Stimulated activated CD4-positive, alpha-beta T cell treated with anti-CD3 and anti-CD28 coated beads, Interleukin-4, amount 100 ng/mL, for 48 hours (primary cell): ENCODE results near the gene CDHR3.
"Not testable (repeated sequence)": the region's sequence is repeated elsewhere in the genome, so short reads cannot be mapped to it uniquely, and the experiment has no call there.

Source experiments
- DNase-seq, 2 donors: peaks; one replicate each; pipeline ENCODE4 v3.0.0-alpha.2; 2020; ENCODE audit warnings: low read depth in 2 of 2

CDHR3 gene

DNA sequence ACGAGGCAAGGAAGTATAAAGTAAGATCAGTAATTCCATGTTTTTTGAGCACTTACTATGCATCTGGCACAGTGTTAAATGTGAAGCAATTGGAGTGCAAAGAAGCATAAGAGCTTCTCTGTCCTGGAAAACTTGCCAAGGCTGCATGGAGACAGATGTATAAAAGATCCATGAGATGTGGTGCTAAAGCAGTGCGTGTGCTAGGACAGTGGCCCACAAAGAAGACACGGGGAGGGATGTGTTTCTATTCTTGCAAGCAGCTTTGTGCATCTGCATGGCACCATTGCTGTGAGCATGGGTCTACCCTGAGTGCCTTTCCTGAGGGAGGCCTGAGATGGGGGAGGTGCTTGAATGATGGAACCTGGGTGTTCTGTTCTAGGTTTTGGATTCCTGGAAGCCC lies 5.1 kb upstream of the CDHR3 start:
- no peak for DNase-seq

DNA sequence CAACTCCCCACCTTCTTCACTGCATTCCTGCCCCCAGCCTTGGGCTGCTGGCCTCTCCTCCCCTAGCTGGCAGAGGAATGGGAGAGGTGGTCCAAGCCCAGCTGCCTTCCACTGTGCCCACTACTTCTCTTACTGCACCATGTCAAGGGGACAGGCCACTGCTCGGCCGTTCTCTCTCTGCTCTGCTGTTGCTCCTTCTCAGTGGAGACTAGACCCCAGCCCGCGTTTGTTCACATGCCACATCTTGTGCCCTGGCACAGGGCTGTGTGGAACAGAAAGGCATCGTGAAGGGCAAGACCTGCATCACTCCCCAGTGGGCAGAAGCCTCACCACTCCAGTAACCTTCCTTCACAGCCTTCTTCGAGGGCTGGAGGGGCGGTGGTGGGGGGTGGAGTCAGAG lies 711 bp upstream of the CDHR3 start:
- no peak for DNase-seq

GRCh38 chr7:105971845-105972244 lies 8.8 kb downstream of the CDHR3 start:
- DNase-seq: no peak

- no peak for DNase-seq
Measured at GRCh38 chr7:105972276-105972675, 9.2 kb downstream of the CDHR3 start.

- no peak for DNase-seq
Measured at GRCh38 chr7:105974471-105974870, 11.4 kb downstream of the CDHR3 start.

GRCh38 chr7:105975770-105976417 lies 12.8 kb downstream of the CDHR3 start:
- no peak for DNase-seq

DNA sequence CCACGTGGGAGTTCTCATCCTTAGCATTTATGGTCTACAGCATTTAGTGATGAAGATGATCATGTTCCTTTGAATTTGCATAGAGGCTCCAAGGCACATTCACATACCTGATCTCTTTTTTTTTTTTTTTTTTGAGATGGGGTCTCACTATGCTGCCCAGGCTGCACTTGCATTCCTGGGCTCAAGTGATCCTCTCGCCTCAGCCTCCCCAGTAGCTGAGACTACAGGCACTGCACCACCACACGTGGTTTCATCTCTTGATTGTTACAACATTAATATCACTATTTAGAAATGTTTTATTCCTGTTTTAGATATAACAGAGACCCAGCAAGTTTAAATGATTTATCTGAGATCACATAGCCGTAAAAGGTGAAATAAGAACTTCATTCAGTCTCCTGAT lies 13.8 kb downstream of the CDHR3 start:
- DNase-seq: no peak

DNA sequence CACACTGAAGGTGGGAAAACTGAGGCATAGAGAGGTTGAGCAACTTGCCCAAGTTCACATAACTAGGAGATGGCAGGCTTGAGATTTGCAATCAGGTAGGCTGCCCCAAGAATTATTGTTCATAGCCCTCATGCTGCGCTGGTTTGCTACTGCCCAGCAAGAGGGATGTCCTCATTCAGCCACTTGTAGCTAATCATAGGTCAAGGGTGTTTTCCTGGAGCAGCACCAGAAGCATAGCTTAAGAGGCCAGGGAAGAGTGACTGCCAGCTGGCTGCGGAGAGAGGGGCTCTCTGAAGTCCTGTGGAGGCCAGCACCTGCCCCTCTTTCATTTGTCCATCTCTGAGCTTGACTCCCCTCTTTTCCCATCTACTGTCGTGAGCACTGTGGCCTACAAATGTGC lies 15.0 kb downstream of the CDHR3 start:
- DNase-seq: no peak

DNA sequence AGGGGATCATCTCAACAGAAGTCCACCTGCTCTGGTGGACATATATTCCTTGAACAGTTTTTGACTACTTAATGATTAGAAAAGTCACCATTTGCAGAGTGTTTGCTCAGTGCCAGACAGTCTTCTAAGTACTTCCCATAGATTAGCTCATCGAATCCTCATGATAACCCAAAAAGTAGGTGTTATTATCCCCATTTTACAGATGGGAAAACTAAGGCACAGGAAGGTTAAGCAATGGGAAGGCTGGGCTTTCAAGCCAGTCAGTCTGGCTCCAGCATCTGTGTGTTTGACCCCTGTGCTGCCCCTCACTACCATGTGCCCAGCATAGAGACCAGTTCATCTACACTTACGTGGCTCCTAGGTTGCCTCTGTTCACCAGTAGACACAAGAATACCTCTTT lies 15.9 kb downstream of the CDHR3 start:
- DNase-seq: no peak

DNA sequence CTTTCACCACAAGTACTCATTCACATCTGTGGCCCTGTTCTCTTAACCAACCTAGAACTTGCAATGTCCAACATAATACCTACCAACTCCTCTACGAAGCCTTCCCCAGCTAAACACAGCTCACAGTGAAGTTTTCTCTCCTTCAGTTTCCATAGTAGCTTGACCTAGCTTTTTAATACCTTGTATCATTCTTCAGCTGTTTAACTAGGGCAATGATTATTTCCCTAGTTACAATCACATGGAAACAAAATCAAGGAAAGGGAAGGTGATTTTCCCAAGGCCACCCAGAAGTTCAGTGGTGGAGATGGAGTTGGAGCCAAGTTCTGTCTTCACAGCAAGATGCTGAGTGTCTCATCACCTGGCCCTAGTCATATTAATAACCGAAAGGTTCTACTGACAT lies 16.3 kb downstream of the CDHR3 start:
- no peak for DNase-seq

- DNase-seq: no peak
Measured at GRCh38 chr7:105980645-105981396, 17.8 kb downstream of the CDHR3 start.

- DNase-seq: no peak
Measured at GRCh38 chr7:105982388-105982787, 19.3 kb downstream of the CDHR3 start.

GRCh38 chr7:105984808-105985207 lies 21.7 kb downstream of the CDHR3 start:
- not testable (repeated sequence) for DNase-seq

- DNase-seq: no peak
Measured at GRCh38 chr7:105985229-105985628, 22.2 kb downstream of the CDHR3 start.

- DNase-seq: no peak
Measured at GRCh38 chr7:105985672-105986215, 22.7 kb downstream of the CDHR3 start.

DNA sequence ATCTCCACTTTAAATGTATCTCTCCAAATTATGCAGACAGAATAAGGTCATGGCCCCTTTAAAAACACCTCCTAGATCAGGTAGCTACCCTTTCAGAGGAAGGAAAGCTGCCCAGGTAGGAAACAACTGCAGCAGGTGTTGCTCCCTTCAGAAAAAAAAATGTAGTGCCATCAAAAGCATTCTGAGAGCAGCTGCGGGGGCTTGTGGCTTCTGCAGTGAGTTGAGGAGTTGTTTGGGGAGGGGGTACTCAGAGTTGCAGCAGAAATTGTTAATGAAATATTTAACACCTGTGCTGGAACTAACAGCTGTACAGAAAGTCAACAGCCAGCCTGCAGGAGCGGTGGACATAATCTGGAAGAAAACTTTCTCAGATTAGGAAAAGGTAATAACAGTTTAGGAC lies 24.0 kb downstream of the CDHR3 start:
- DNase-seq: no peak

GRCh38 chr7:105988276-105988675 lies 25.2 kb downstream of the CDHR3 start:
- DNase-seq: no peak

- no peak for DNase-seq
Measured at GRCh38 chr7:105989191-105989590, 26.1 kb downstream of the CDHR3 start.

DNA sequence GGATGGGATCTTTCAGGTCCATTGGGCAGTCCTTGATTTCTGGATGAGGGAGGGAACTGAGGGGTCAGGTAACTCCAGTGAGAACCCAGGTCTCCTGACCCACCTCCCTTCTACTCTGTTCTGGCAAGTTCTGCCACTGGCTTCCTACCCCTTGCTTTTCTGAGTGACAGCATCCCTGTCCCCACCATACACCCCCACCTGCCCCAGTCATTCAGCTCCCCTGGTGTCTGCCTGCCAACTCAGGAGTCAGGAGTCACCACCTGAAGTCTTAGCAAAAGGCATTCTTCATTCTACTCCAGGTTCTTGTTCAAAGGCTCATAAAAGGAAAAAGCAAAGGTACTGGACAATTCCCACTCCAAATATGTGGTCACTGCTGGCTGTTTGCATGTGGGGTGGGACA lies 26.6 kb downstream of the CDHR3 start:
- DNase-seq: no peak

DNA sequence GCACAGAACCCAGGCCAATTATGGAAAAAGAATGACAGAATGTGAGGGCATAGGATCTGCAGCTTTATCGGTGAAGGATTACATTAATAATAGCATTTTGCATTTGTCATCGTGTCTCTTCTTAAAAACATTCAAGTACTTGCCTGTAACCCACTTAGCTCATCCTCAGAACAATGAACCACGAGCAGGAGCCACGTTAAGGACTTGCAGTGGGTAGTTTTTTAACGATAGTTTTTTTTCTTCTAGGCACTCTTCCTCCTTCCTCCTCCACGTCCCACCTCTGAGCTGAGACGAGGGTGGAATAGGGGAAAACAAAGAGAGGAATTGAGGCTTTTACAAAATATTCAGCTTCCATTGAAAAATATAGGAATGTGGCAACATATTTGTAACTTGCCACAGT lies 27.1 kb downstream of the CDHR3 start:
- DNase-seq: no peak

GRCh38 chr7:105990727-105991453 lies 27.8 kb downstream of the CDHR3 start:
- no peak for DNase-seq

- no peak for DNase-seq
Measured at GRCh38 chr7:105992905-105993304, 29.8 kb downstream of the CDHR3 start.
